ENCODE data around the gene PTPN21.

Gene PTPN21

GRCh38 chr14:88554457-88555286 lies at the start of gene PTPN21:
PTPN21 (minus strand) TSS chr14:88555007; CDS start chr14:88550417, 4,590 bp downstream.
- in situ Hi-C loops (cut with HindIII; ENCODE audit: low sequenced_read_pairs): loop anchor here (5.0 kb wide), 1 partner anchor 58 kb away; no protein-coding TSS in a partner anchor

- in situ Hi-C loops (cut with HindIII; ENCODE audit: low sequenced_read_pairs): loop anchor here (5.0 kb wide), 1 partner anchor 33 kb away; no protein-coding TSS in a partner anchor
Observed at GRCh38 chr14:88604212-88604611, 49.4 kb upstream of the PTPN21 start.

GRCh38 chr14:88599761-88600439 lies 45.1 kb upstream of the PTPN21 start:
- in situ Hi-C loops (cut with HindIII; ENCODE audit: low sequenced_read_pairs): loop anchor here (5.0 kb wide), 1 partner anchor 37 kb away; no protein-coding TSS in a partner anchor

- in situ Hi-C loops (cut with HindIII; ENCODE audit: low sequenced_read_pairs): no loop called here
Observed at GRCh38 chr14:88599326-88599725, 44.5 kb upstream of the PTPN21 start.

- in situ Hi-C loops (cut with HindIII; ENCODE audit: low sequenced_read_pairs): no loop called here
Observed at GRCh38 chr14:88598097-88598675, 43.4 kb upstream of the PTPN21 start.

DNA sequence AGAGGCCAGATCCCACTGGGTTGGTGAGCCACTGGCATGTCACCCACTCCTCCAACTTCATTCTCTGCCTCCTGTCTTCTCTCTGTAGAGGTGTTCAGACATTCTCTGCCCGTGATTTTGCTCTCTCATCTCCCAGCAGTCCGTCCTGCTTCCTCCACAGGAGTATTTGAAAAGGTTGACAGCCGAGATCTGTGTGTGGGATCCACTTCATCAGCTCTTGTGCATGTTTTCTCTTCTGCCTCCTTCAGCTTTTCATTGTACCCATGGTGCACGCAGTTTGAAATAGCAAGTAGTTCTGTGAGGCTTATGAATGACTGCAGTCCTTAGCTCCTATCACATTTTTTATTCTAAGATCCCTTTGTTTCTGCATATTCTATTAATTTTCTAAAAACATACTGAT lies 42.8 kb upstream of the PTPN21 start:
- in situ Hi-C loops (cut with HindIII; ENCODE audit: low sequenced_read_pairs): no loop called here

GRCh38 chr14:88597038-88597437 lies 42.2 kb upstream of the PTPN21 start:
- in situ Hi-C loops (cut with HindIII; ENCODE audit: low sequenced_read_pairs): no loop called here

- in situ Hi-C loops (cut with HindIII; ENCODE audit: low sequenced_read_pairs): no loop called here
Observed at GRCh38 chr14:88592031-88592430, 37.2 kb upstream of the PTPN21 start.

- in situ Hi-C loops (cut with HindIII; ENCODE audit: low sequenced_read_pairs): no loop called here
Observed at GRCh38 chr14:88590173-88590572, 35.4 kb upstream of the PTPN21 start.

DNA sequence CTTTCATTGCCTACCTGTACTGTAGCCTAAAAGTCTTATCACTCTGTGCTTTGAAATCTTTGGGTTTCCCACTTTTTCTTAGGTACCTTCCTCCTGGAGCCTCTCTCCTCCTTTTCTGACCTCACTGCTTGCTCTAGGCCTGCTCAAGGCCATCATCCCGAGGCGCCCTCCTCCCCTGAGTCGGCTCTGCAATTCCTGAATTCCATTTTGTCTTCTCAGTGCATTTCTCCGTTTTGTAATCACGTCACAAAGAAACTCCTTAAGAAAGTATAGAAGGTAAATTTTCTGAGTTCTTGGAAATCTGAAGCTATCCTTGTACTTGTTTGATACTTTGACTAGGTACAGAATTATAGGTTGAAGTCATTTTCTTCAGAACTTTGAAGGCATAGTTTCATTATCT lies 33.3 kb upstream of the PTPN21 start:
- in situ Hi-C loops (cut with HindIII; ENCODE audit: low sequenced_read_pairs): no loop called here

- in situ Hi-C loops (cut with HindIII; ENCODE audit: low sequenced_read_pairs): no loop called here
Observed at GRCh38 chr14:88584451-88584850, 29.6 kb upstream of the PTPN21 start.

DNA sequence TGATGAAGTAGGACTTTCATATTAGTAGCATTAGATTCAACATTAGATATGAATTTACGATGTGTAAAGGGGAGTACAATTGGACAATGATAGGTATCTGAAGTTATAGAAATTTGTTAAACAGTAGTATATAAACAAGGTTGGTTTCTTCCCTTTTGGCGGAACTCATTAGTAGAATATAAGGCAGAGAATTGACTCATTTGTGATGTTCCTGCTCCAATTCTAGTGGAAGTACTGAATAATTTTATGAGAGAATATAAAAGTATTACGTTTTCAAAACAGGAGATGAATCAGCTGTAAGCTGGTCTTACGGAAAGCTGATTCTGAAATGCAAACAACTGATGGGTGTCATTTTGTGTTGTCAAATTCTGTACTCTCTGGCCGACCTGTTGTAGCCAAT lies 21.4 kb upstream of the PTPN21 start:
- in situ Hi-C loops (cut with HindIII; ENCODE audit: low sequenced_read_pairs): no loop called here

DNA sequence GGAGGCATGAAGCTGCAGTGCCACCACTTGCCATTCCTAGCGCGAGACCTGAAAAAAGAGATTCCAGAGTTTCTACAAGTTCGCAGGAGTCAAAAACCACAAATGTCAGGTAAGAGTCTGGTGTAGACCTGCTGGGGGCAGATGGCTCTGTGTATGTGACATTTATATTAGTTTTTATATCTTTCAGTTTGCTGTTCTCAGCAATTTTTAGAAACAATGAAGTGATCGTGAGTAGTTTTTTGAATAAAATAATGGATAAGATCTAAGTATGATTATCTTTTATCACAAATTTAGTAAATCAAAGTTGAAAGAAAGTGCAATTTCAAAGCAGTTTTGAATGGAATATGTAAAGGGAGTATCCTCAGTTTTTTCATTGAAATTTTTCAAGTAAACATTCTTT lies 17.3 kb upstream of the PTPN21 start:
- in situ Hi-C loops (cut with HindIII; ENCODE audit: low sequenced_read_pairs): no loop called here

- in situ Hi-C loops (cut with HindIII; ENCODE audit: low sequenced_read_pairs): no loop called here
Observed at GRCh38 chr14:88568196-88568595, 13.4 kb upstream of the PTPN21 start.

GRCh38 chr14:88565427-88565826 lies 10.6 kb upstream of the PTPN21 start:
- in situ Hi-C loops (cut with HindIII; ENCODE audit: low sequenced_read_pairs): no loop called here

GRCh38 chr14:88563845-88564244 lies 9.0 kb upstream of the PTPN21 start:
- in situ Hi-C loops (cut with HindIII; ENCODE audit: low sequenced_read_pairs): no loop called here

GRCh38 chr14:88562831-88563686 lies 8.3 kb upstream of the PTPN21 start, which contains the start of gene ZC3H14:
ZC3H14 (plus strand) TSS chr14:88563037; CDS start chr14:88563134, 97 bp downstream.
- in situ Hi-C loops (cut with HindIII; ENCODE audit: low sequenced_read_pairs): no loop called here

- in situ Hi-C loops (cut with HindIII; ENCODE audit: low sequenced_read_pairs): no loop called here
Observed at GRCh38 chr14:88562532-88562830, 7.7 kb upstream of the PTPN21 start.

DNA sequence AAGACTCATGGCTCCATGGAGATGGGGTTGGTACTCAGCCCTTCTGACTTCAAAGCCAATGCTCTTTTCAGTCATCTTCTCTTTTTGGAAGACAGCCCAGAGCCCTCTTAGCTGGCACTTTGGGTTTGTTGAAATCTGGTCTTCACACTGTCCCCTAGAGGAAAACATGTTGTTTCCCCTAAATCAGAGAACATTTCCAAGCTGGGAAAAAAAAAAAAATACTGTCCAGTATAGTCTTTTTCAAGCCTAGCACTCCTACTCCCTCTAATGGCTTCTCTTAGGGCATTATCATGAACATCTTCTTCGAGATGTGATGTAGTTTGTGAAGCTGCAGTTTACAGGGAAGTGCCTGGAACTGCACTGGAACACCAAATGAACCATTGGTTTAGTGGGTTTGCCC lies 5.0 kb upstream of the PTPN21 start:
- in situ Hi-C loops (cut with HindIII; ENCODE audit: low sequenced_read_pairs): loop anchor here (5.0 kb wide), 1 partner anchor 52 kb away; no protein-coding TSS in a partner anchor

DNA sequence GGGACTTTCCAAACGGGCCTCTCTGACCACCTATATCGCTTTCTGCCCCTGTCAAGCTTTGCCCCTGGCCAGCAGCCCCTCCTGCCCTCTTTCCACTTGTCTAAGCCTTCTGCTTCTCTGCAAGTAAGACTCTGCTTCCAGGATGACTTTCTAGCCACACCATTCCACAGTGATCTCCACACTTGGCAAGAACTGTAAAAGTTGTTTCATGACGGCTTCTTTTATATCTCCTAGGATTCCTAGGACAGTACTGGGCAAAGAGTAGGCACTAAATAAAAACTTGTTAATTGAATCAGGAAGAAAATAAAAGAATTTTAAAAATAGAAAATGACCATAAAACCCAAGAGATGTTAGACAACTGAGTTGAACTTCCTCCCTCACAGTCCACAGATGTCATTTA lies 1.8 kb upstream of the PTPN21 start:
- in situ Hi-C loops (cut with HindIII; ENCODE audit: low sequenced_read_pairs): loop anchor here (5.0 kb wide), 1 partner anchor 56 kb away; no protein-coding TSS in a partner anchor

Measured in endothelial cell of hepatic sinusoid (primary cell).